ENCODE data around the gene SLC27A4. TPM values are rescaled to one million over a fixed set of nuclear protein-coding genes. Genes with fewer than 3 reads are reported as not detected.

SLC27A4 gene
- total RNA-seq, 2 donors from 2014 or later = 15.0 to 17.1 TPM

GRCh38 chr9:128304971-128305288 lies 35.4 kb upstream of the SLC27A4 start:
- no peak for ATAC-seq

GRCh38 chr9:128309551-128309950 lies 30.8 kb upstream of the SLC27A4 start:
- no peaks in the 10 kb centered on the region for H3K9me3 ChIP-seq
- H3K4me3 ChIP-seq = no peak overlapping the region
- ATAC-seq (no peak), DNase-seq (no peak)
- TF ChIP-seq POLR2A (IDR thresholded peaks at IDR 0.05) (no peak), CTCF (IDR thresholded peaks at IDR 0.05) (no peak)
- 86 to 91% methylated on average over 4 to 14 of the region's 16 CpGs for WGBS, 2 donors
- no peaks in the 10 kb centered on the region for H3K4me1 ChIP-seq
- no peak overlapping the region for H3K27ac ChIP-seq
- intact Hi-C loops (cut with DNase I) = no loop called here
- no peaks in the 10 kb centered on the region for H3K27me3 ChIP-seq
- H3K36me3 ChIP-seq (replicated peaks in 1 of 2; ENCODE audit: insufficient read depth in 1 of 2, low read depth in 2 of 2) = peaks cover 0 to 14% of the 10 kb centered on the region in 2 donors

More at GRCh38 chr9:128304971-128305288, 35.4 kb upstream of the SLC27A4 start:
- H3K4me1 ChIP-seq = no peaks in the 10 kb centered on the region
- WGBS, 2 donors = 53 to 60% methylated on average over 5 of the region's 5 CpGs
- no peak for TF ChIP-seq CTCF (IDR thresholded peaks at IDR 0.05)
- peaks cover 0 to 5% of the 10 kb centered on the region in 2 donors for H3K36me3 ChIP-seq (replicated peaks in 1 of 2; ENCODE audit: insufficient read depth in 1 of 2, low read depth in 2 of 2)
- H3K4me3 ChIP-seq = no peak overlapping the region
- no peak for DNase-seq
- no peaks in the 10 kb centered on the region for H3K27me3 ChIP-seq
- H3K9me3 ChIP-seq = no peaks in the 10 kb centered on the region
- intact Hi-C loops (cut with DNase I) = no loop called here
- H3K27ac ChIP-seq = no peak overlapping the region

- intact Hi-C loops (cut with DNase I) = no loop called here
- TF ChIP-seq CTCF (IDR thresholded peaks at IDR 0.05) (no peak), POLR2A (IDR thresholded peaks at IDR 0.05) (no peak)
- no peak for ATAC-seq
- no peak overlapping the region for H3K27ac ChIP-seq
- no peaks in the 10 kb centered on the region for H3K9me3 ChIP-seq
- no peak for DNase-seq
- no peak overlapping the region for H3K4me3 ChIP-seq
- H3K4me1 ChIP-seq = no peaks in the 10 kb centered on the region
- WGBS, 2 donors = 82 to 99% methylated on average over 3 to 10 of the region's 10 CpGs
- H3K27me3 ChIP-seq = no peaks in the 10 kb centered on the region
- H3K36me3 ChIP-seq (replicated peaks in 1 of 2; ENCODE audit: insufficient read depth in 1 of 2, low read depth in 2 of 2) = peaks cover 0 to 14% of the 10 kb centered on the region in 2 donors
Measured at GRCh38 chr9:128310461-128310860, 29.9 kb upstream of the SLC27A4 start.

GRCh38 chr9:128314697-128315096 lies 25.6 kb upstream of the SLC27A4 start:
- ATAC-seq = no peak
- TF ChIP-seq POLR2A (IDR thresholded peaks at IDR 0.05) (no peak), CTCF (IDR thresholded peaks at IDR 0.05) (no peak)
- Histone ChIP-seq H3K4me3 (no peak overlapping the region), H3K27ac (no peak overlapping the region), H3K9me3 (no peaks in the 10 kb centered on the region), H3K4me1 (no peaks in the 10 kb centered on the region), H3K27me3 (no peaks in the 10 kb centered on the region), H3K36me3 (replicated peaks in 1 of 2; ENCODE audit: insufficient read depth in 1 of 2, low read depth in 2 of 2) (peaks cover 0 to 28% of the 10 kb centered on the region in 2 donors)
- DNase-seq = no peak
- intact Hi-C loops (cut with DNase I) = no loop called here
- 82 to 98% methylated on average over 4 of the region's 4 CpGs for WGBS, 2 donors

GRCh38 chr9:128316421-128316820 lies 23.9 kb upstream of the SLC27A4 start:
- no peak for DNase-seq
- Histone ChIP-seq H3K9me3 (no peaks in the 10 kb centered on the region), H3K4me1 (peaks cover 4% of the 10 kb centered on the region), H3K4me3 (no peak overlapping the region), H3K27me3 (no peaks in the 10 kb centered on the region), H3K27ac (no peak overlapping the region), H3K36me3 (replicated peaks in 1 of 2; ENCODE audit: insufficient read depth in 1 of 2, low read depth in 2 of 2) (peaks cover 0 to 17% of the 10 kb centered on the region in 2 donors)
- ATAC-seq = no peak
- WGBS, 2 donors = 82 to 83% methylated on average over 9 of the region's 9 CpGs
- intact Hi-C loops (cut with DNase I) = no loop called here
- no peak for TF ChIP-seq POLR2A (IDR thresholded peaks at IDR 0.05)
- TF ChIP-seq CTCF (IDR thresholded peaks at IDR 0.05) = no peak
